Measurements from ENCODE around the gene GGA1. TPM values are rescaled to one million over a fixed set of nuclear protein-coding genes. Genes with fewer than 3 reads are reported as not detected.
A peak's percentile ranks its signal among the peaks of the same experiment; 100 is the strongest.
"Not testable (repeated sequence)": the region's sequence is repeated elsewhere in the genome, so short reads cannot be mapped to it uniquely, and the experiment has no call there.

GGA1 gene
- total RNA-seq, 2 donors from 2014 or later, result 43.9 to 146 TPM

GRCh38 chr22:37604875-37605274 is 3.8 kb upstream of the GGA1 start:
- no peaks in the 10 kb centered on the region for H3K9me3 ChIP-seq
- no peaks in the 10 kb centered on the region for H3K36me3 ChIP-seq
- no peak overlapping the region for H3K27ac ChIP-seq
- peaks cover 6% of the 10 kb centered on the region for H3K4me1 ChIP-seq (replicated peaks)
- no peak for DNase-seq (ENCODE audit: low spot score)
- intact Hi-C loops (cut with DNase I), result no loop called here
- H3K27me3 ChIP-seq (replicated peaks; ENCODE audit: insufficient read depth), result no peaks in the 10 kb centered on the region
- 54% methylated on average over 5 of the region's 5 CpGs for whole genome bisulfite sequencing
- H3K4me3 ChIP-seq, result no peak overlapping the region
- TF ChIP-seq POLR2A (IDR thresholded peaks at IDR 0.05) (no peak), POLR2AphosphoS5 (IDR thresholded peaks at IDR 0.05) (no peak), CTCF (IDR thresholded peaks at IDR 0.05) (no peak)

GRCh38 chr22:37607010-37607934 is 1.4 kb upstream of the GGA1 start:
- peak; percentile 91 for DNase-seq (ENCODE audit: low spot score)
- H3K27me3 ChIP-seq (replicated peaks; ENCODE audit: insufficient read depth), result no peaks in the 10 kb centered on the region
- no peaks in the 10 kb centered on the region for H3K9me3 ChIP-seq
- intact Hi-C loops (cut with DNase I), result no loop called here
- H3K36me3 ChIP-seq, result no peaks in the 10 kb centered on the region
- peak overlapping the region; percentile 77 to 93 for H3K4me3 ChIP-seq
- H3K27ac ChIP-seq, result peak overlapping the region; percentile 92 to 95
- WGBS, result 3% methylated on average over 44 of the region's 44 CpGs
- peaks cover 15% of the 10 kb centered on the region for H3K4me1 ChIP-seq (replicated peaks)
- TF ChIP-seq POLR2AphosphoS5 (IDR thresholded peaks at IDR 0.05) (peak; percentile 88), CTCF (IDR thresholded peaks at IDR 0.05) (peak; percentile 98 to 99 (median 98)), POLR2A (IDR thresholded peaks at IDR 0.05) (no peak)

- Histone ChIP-seq H3K36me3 (no peaks in the 10 kb centered on the region), H3K9me3 (no peaks in the 10 kb centered on the region), H3K4me3 (peak overlapping the region; percentile 77 to 93), H3K4me1 (replicated peaks) (peaks cover 15% of the 10 kb centered on the region), H3K27me3 (replicated peaks; ENCODE audit: insufficient read depth) (no peaks in the 10 kb centered on the region), H3K27ac (peak overlapping the region; percentile 92 to 95)
- 1% methylated on average over 17 of the region's 17 CpGs for WGBS
- TF ChIP-seq CTCF (IDR thresholded peaks at IDR 0.05) (no peak), POLR2AphosphoS5 (IDR thresholded peaks at IDR 0.05) (no peak), POLR2A (IDR thresholded peaks at IDR 0.05) (no peak)
- no peak for DNase-seq (ENCODE audit: low spot score)
- intact Hi-C loops (cut with DNase I), result no loop called here
These were observed 628 bp upstream of the GGA1 start for GRCh38 chr22:37607935-37608476.

GRCh38 chr22:37609240-37610152 is 862 bp downstream of the GGA1 start:
- WGBS, result 14% methylated on average over 26 of the region's 26 CpGs
- Histone ChIP-seq H3K4me3 (peak overlapping the region; percentile 77 to 93), H3K36me3 (no peaks in the 10 kb centered on the region), H3K4me1 (replicated peaks) (peaks cover 20% of the 10 kb centered on the region), H3K27ac (peak overlapping the region; percentile 92 to 95), H3K9me3 (no peaks in the 10 kb centered on the region), H3K27me3 (replicated peaks; ENCODE audit: insufficient read depth) (no peaks in the 10 kb centered on the region)
- intact Hi-C loops (cut with DNase I), result no loop called here
- no peak for DNase-seq (ENCODE audit: low spot score)
- no peak for TF ChIP-seq POLR2AphosphoS5 (IDR thresholded peaks at IDR 0.05)

GRCh38 chr22:37610153-37610475 is 1.5 kb downstream of the GGA1 start:
- Histone ChIP-seq H3K27ac (peak overlapping the region in 1 of 2 donors; percentile 92), H3K4me3 (peak overlapping the region in 1 of 2 donors; percentile 77), H3K4me1 (replicated peaks) (peaks cover 20% of the 10 kb centered on the region)
- 80% methylated on average over 3 of the region's 3 CpGs for WGBS
- DNase-seq (ENCODE audit: low spot score); H3K9me3 ChIP-seq; H3K36me3 ChIP-seq; intact Hi-C loops (cut with DNase I); H3K27me3 ChIP-seq (replicated peaks; ENCODE audit: insufficient read depth): not testable (repeated sequence)

Measured in prostate gland (tissue), 2 donors.